B cell (primary cell): Measurements from ENCODE around the gene CATSPER1.

Experiments
- EZH2 ChIP-seq: IDR thresholded peaks from 2 replicates; pipeline ENCODE4 v1.6.1; 2012; ENCODE audit warnings: borderline replicate concordance, low read depth, mild to moderate bottlenecking, moderate library complexity, low read length; ENCODE audit not compliant: insufficient read depth, poor library complexity, severe bottlenecking
- TF ChIP-seq, protein P1 (sequence below): fragments of 200-600 bp; IDR thresholded peaks from one replicate; pipeline ENCODE4 v1.8.0; 2022; ENCODE audit warnings: antibody characterized with exemption, mild to moderate bottlenecking

DNA sequence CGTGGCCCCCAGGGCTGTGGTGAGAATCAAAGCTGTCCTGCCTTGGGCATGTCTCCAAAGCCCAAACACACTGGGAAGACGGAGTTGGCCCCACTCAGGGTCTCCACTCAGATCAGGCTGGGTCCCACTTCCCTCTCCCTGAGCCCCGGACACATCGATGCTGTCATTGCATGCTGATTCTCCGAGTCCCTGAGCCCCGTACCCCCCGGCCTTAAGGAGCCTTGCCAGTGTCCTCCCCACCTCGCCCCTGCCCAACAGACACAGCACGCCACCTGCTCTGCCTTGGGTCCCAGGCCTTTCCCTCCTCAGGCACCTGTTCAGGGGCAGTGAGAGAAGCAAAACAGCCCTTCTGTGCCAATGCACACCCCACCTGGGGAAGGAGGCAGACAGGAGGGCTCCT, 38.9 kb downstream of the CATSPER1 start:
- TF ChIP-seq, protein P1, sequence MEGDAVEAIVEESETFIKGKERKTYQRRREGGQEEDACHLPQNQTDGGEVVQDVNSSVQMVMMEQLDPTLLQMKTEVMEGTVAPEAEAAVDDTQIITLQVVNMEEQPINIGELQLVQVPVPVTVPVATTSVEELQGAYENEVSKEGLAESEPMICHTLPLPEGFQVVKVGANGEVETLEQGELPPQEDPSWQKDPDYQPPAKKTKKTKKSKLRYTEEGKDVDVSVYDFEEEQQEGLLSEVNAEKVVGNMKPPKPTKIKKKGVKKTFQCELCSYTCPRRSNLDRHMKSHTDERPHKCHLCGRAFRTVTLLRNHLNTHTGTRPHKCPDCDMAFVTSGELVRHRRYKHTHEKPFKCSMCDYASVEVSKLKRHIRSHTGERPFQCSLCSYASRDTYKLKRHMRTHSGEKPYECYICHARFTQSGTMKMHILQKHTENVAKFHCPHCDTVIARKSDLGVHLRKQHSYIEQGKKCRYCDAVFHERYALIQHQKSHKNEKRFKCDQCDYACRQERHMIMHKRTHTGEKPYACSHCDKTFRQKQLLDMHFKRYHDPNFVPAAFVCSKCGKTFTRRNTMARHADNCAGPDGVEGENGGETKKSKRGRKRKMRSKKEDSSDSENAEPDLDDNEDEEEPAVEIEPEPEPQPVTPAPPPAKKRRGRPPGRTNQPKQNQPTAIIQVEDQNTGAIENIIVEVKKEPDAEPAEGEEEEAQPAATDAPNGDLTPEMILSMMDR = no peak
- TF ChIP-seq EZH2 = no peak
